GM18526 (cell line): ENCODE data around the gene MRNIP.

Experiments
- POLR2A ChIP-seq: IDR thresholded peaks from 3 replicates; pipeline ENCODE4 v1.6.1; 2011; ENCODE audit not compliant: insufficient read length; ENCODE audit errors: extremely low read depth

Gene MRNIP

DNA sequence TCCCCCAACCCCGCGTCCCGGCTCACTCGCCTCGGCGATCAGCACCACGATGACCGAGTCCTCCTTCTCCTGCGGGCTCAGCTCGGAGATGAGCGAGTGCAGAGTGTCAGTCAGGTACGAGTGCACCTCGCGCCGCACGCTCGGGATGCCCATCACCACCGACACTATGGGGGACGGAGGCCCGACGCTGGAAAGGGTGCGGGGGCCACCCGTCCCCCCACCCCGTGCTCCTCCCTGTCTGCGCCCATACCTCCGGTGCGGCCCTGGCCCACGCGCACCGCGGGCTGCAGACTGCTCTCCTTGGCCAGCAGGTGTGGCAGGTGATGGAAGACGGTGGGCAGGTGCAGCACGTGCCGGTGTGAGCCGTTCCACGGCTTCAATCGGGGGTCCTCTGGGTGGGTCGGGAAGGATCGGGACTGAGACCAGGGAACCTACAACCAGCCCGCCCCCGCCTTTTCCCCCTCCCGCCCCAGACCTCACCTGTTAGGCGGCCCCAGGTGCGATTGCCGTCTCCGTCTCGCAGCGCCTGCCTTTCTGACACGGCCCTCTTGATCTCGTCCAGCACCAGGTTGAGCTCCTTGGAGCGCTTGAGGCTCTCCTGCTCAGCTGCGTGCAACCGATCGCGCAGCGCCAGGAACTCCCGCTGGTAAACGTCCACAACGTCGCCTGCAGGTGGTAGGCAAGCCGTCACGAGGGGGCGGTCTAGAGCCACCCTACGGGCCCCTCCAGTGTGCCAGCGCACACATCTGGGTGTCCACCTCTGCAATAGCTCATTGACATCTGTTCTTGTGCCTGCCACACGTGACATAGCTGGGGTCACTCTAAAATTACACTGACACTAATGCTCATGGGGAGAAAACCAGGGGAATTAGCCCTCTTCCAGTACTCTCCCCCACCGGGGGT is 57.1 kb downstream of the MRNIP start:
- TF ChIP-seq POLR2A, result no peak

GRCh38 chr5:179800696-179801201 is 57.9 kb downstream of the MRNIP start:
- TF ChIP-seq POLR2A, result no peak

DNA sequence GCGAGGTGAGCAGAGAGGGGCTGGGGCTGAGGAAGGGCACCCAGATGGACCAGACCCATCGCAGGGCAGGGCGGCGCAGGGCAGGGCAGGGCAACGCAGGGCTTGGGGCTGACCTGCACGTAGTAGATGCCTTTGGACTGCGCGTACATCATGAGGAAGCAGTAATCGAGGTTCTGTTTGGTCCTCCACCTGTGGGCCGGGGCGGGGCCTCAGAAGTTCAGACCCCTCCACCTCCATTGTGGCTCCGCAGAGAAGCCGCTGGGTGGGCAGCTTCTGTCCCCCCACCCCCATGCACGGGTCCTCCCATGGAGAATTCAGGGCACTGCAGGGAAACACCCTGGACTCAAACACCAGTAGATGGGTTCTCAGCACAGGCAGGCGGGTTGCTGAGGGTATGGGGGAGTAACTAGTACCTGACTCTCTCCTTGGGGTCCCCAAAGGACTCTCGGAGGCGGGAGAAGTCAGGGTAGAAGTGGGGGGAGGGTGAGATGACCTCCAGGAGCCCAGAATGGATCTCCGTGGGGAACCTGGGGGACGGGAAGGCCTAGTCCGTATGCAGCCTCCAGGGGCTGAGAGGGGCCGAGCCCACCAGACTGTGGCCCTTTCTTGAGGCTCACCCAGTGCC is 58.4 kb downstream of the MRNIP start:
- TF ChIP-seq POLR2A, result no peak

DNA sequence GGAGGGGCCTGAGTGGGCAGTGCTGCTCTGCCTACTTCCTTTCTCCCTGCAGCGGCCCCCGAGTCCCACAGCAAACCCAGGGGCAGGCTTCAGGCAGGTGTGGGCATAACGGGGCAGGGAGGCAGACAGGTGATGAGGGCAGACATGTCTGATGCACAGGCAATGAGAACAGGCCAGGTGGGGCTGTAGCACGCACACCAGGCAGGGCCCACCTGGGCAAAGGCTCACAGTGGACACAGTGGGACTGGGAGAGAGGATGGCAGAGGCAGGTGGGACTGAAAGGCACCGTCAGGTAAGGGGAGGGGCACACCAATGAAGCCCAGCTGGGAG is 59.0 kb downstream of the MRNIP start:
- TF ChIP-seq POLR2A, result no peak

DNA sequence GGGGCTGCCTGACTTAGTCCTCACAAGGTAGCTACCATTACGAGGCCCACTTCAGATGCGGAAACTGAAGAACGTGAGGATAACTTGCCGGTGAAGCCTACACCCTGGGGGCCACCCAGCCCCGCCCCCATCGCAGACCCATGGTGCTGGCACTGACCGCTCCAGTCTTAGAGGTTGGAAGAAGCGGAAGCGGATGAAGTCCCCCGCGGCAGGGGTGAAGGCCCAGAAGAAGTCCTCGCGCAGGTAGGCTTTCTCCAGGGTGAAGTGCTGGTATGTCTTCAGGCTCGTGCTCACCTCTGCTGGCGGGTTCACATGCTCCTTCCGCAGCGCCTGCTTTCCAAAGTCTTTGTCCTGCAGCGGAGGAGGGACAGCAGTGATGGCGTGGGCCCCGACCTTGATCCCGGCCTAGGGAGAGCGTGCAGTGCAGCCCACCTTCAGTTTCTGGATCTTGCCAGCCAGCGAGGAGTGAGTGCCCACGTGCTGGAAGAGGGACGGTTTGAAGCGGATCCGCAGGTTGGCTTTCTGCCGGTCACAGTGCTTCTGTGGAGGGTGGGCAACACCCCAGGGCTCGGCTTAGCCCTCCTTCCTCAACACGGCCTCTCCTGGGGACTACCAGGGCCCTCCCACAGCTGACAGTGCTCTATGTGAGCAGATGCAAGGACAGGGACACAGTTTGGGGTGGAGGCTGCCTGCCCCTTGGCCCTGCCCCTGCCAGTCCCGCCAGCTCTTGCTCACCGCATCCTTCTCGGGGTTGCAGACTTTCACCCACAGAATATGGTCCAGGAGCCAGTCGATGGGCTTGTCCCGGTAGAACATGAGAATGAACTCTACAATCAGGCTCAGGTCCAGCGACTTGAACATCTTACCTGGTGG is 59.6 kb downstream of the MRNIP start:
- no peak for TF ChIP-seq POLR2A

DNA sequence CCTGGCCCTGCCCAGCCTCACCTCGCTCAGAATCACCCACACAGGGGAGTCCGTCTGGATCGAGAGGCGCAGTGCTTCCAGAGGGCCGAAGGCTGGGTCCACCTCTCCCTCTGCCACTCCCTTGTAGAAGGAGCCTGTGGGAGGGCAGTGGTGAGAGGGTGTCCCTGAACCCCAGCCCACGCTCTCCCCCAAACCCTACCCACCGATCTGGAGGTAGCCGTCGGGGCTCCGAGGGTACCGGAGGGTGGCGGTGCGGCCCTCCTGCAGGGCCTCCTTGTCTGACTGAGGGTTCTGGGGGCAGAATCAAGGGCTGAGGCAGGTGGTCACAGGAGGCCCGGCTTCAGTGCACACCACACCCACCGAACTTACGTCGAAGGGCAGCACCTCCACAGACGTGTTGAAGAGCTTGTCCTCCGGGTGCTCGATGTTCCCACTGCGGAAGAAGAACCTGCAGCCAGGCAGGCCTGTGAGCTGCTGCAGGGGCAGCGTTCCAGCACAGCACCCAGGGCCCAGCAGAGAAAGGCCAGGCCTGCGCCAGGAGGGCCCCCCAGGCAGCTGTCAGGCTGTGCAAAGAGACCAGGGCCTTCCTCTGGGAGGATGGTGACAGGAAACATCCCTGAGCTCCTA is 60.4 kb downstream of the MRNIP start:
- no peak for TF ChIP-seq POLR2A

GRCh38 chr5:179797741-179798140 is 60.9 kb downstream of the MRNIP start:
- no peak for TF ChIP-seq POLR2A

GRCh38 chr5:179796877-179797608 is 61.6 kb downstream of the MRNIP start:
- TF ChIP-seq POLR2A, result no peak

DNA sequence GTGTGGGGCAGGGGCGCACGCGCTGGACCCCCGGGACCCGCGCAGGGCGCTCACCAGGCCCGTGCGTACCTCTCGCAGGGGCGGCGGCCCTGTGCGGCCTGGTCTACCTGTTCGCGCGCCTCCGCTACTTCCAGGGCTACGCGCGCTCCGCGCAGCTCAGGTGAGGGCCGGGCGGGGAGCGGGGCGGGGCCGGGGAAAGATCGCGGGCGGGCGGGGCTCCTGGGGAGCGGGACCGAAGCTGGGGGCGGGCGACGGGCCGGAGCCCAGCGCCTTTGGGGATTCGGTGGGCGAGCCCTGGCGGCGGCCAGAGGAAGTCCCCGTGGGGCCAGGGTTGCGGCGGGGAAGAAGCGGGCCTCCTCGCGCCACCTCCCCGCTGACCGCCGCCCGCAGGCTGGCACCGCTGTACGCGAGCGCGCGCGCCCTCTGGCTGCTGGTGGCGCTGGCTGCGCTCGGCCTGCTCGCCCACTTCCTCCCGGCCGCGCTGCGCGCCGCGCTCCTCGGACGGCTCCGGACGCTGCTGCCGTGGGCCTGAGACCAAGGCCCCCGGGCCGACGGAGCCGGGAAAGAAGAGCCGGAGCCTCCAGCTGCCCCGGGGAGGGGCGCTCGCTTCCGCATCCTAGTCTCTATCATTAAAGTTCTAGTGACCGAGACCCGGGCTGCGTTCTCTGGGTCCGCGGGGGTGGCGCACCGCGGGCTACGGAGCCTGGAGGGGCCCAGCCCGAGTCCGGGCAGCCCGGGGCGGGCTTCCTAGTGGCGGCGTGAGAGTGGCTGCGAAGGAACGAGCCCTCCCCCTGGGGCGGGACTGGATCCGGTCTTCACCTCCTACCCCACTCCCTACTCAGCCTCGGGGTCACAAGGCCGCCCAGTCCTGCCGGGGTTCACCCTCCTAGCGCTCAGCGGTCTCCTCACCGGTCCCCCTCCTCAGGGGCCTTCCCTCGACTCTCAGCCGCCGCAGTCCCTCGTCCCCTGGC is 62.5 kb downstream of the MRNIP start:
- TF ChIP-seq POLR2A, result peak; percentile 51

GRCh38 chr5:179795049-179795862 is 63.4 kb downstream of the MRNIP start:
- TF ChIP-seq POLR2A, result no peak

DNA sequence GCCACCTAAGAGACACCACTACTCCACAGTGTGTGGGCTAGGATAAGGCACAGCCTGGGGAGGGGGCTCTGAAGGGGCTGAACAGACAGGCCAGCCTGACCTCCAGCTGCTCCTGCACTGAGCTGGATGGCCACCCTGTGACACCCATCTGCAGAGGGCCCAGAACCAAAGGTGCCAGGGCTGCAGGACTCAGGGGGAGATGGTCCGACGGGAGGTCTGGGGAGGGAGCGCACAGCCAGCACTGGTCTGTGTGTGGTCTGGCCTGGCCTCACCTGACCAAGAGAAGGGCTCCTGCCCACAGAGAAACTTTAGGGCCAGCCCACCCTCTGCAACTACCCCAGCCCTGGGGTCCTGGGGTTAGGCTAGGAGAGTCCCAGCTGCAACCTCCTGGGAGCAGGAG is 64.0 kb downstream of the MRNIP start:
- TF ChIP-seq POLR2A, result no peak

DNA sequence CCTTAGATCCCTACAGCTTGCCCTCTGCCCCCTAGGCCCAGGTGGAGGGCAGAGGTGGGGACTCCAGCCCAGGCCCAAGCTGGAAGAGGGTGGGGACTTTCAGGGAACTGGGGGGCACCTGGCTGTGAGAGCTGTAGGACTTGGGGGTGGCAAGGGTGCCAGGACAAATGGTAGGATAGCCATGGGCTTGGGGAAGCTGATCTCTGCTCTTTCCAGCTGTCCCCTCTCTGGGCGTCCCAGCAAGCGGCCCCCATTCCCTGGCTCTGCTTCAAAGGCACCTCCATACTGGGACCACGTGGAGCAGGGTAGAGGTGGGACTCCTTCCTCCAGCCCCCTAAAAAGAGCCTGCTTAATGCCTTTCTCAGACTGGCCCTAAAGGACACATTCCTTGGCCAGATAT is 64.4 kb downstream of the MRNIP start:
- no peak for TF ChIP-seq POLR2A
